Lung microvascular endothelial cell (primary cell): ENCODE measurements around the gene PRKAR1A. TPM values are rescaled to one million over a fixed set of nuclear protein-coding genes. Genes with fewer than 3 reads are reported as not detected.
A peak's percentile ranks its signal among the peaks of the same experiment; 100 is the strongest.
"Not testable (repeated sequence)": the region's sequence is repeated elsewhere in the genome, so short reads cannot be mapped to it uniquely, and the experiment has no call there.

Experiments
- DNase-seq, 2 donors: peaks; one replicate each; pipeline versions ENCODE4 v3.0.0 to v3.0.0-alpha.2; 2010; ENCODE audit warnings: low read depth in 2 of 2
- total RNA-seq: library from RNA; depleted of rRNA; stranded (reverse); fragments of >200 nt; gene quantifications from 2 replicates; pipeline ENCODE4 v1.2.1, GENCODE V29; 2014

Gene PRKAR1A
- total RNA-seq, 1 donor from 2014 or later = 352 TPM

GRCh38 chr17:68511254-68511670 lies 968 bp upstream of the PRKAR1A start:
- no peak for DNase-seq

DNA sequence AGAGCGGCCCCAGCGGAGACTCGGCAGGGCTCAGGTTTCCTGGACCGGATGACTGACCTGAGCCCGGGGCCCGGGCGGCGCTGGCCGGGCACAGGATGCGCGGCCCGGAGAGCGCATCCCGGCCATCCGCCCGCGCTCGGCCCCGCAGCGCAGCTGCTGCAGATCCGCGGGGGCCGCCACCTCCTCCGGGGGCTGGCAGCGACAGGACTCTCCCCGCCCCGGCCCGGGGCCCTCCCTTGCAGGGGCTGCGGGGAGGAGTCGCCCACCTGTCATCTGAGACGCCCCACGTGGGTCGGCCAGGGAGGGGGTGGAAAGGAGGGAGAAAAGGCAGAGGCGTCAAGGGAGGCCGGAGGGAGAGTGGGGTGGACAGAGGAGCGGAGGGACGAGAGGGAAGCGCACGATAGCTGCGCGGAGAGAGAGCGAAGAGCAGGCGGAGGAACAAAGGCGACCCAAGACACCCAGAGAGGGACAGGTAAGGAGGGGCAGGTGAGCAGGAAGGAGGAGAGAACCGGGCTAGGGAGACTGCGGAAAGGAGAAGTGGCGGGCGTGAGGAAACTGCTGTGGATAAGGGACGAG lies 471 bp upstream of the PRKAR1A start:
- DNase-seq = peak; percentile 46 to 77

DNA sequence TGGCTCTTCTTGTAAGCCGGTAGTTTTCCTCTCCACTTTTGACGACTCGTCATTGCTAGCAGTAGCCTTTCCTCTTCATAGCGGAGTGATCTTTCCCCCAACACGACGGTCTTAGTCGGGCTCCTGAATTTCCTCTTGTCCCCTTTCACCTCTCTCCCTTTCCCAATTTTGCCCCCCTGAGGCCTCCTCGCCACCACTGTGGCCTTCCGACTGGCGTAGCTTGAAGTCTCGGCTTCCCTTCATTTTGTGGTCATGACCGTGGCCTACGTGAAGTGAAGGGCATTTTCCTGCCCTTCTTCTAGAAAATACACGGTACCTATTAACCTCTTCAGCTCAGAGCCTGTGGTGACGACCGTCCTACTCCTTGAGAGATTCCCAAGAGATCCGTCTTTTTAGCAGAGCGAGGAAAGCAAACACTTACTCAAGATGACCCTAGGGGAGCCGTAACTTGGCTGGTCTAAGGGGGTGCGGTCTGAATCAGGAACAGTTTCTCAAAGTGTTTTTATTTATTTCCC lies 787 bp downstream of the PRKAR1A start:
- DNase-seq = peak; percentile 50 to 53

- DNase-seq = no peak
These were observed 1.7 kb downstream of the PRKAR1A start for GRCh38 chr17:68513932-68514331.

GRCh38 chr17:68514831-68515635 lies 2.8 kb downstream of the PRKAR1A start:
- DNase-seq = peak; percentile 65 to 89

DNA sequence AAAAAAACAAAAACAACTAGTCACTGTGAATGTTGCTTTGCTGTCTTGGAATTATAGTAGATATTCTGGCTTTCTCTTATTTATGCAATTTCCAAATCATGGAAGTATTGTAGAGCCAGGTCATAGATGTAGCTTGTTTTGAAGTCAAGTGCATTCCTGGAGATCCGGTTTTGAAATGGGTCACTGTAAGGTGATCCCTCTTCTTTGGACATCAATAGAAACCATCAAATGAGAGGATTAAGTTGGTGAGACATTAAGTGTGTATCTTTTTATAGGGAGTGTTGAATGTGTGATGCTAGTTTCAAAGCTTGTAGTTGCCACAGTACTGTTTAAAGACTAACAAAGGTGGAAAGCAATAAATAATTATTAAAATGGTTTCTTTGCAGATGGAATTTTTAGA lies 4.5 kb downstream of the PRKAR1A start:
- no peak for DNase-seq

DNA sequence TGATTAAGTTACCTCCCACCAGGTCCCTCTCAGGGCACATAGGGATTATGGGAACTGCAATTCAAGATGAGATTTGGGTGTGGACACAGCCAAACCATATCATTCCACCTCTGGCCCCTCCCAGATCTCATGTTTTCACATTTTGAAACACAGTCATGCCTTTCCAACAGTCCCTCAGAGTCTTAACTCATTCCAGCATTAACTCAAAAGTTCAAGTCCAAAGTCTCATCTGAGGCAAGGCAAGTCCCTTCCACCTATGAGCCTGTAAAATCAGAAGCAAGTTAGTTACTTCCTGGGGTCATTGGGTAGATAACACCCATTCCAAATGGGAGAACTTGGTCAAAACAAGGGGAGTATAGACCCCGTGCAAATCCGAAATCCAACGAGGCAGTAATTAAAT lies 5.4 kb downstream of the PRKAR1A start:
- DNase-seq = not testable (repeated sequence)

GRCh38 chr17:68518063-68518815 lies 6.0 kb downstream of the PRKAR1A start:
- DNase-seq = no peak

DNA sequence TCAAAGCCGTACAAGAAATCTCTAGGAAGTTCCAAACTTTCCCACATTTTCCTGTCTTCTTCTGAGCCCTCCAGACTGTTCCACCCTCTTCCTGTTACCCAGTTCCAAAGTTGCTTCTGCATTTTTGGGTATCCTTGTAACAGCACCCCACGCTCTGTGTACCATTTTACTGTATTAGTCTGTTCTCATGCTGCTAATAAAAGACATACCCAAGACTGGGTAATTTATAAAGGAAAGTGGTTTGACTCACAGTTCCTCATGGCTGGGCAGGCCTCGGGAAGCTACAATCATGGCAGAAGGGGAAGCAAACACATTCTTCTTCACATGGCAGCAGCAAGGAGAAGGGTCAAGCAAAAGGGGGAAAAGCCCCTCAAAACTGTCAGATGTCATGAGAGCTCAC lies 6.8 kb downstream of the PRKAR1A start:
- DNase-seq = not testable (repeated sequence)

- DNase-seq = no peak
These were observed 7.7 kb downstream of the PRKAR1A start for GRCh38 chr17:68519911-68520310.

DNA sequence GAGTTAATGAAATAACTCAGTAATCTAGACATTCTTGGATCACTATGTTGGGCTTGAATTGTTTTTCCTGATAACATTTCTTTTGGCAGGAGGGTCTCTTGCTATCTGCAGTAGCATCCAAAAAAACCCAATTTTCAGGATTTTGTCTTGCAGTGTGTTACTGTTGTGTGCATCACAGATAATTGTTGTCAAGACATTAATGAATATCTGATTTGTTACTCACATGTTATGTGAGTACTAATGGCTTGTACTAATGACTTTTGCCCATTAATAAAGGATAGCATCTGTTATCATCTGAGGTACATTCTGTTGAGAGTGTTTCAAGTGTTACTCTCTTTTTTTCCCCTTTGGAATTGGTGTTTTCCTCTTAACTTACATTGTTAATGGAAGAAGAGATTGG lies 10.0 kb downstream of the PRKAR1A start:
- DNase-seq = no peak

- DNase-seq = no peak
These were observed 14.3 kb downstream of the PRKAR1A start for GRCh38 chr17:68526548-68526947.

GRCh38 chr17:68527314-68527713 lies 15.1 kb downstream of the PRKAR1A start:
- no peak for DNase-seq

- no peak for DNase-seq
These were observed 19.0 kb downstream of the PRKAR1A start for GRCh38 chr17:68531252-68531651.

DNA sequence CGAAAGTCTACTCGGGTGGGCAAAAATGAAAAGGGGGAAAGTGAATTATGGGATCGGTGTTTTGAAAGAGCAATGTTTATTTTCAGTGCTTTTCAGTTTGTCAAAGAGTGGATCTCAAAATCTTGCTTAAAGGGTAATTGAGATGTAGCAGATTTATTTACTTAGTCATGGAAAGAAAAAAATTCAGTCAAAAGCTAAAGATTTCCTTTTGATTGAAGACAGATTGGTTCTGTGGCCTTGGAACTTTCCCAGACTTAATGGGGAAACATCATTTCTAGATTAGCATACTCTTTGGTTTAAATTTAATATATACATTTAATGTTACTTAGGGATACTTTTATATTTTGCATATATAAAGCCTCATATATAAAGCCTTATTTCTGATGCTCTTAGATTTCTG lies 20.6 kb downstream of the PRKAR1A start:
- DNase-seq = no peak

DNA sequence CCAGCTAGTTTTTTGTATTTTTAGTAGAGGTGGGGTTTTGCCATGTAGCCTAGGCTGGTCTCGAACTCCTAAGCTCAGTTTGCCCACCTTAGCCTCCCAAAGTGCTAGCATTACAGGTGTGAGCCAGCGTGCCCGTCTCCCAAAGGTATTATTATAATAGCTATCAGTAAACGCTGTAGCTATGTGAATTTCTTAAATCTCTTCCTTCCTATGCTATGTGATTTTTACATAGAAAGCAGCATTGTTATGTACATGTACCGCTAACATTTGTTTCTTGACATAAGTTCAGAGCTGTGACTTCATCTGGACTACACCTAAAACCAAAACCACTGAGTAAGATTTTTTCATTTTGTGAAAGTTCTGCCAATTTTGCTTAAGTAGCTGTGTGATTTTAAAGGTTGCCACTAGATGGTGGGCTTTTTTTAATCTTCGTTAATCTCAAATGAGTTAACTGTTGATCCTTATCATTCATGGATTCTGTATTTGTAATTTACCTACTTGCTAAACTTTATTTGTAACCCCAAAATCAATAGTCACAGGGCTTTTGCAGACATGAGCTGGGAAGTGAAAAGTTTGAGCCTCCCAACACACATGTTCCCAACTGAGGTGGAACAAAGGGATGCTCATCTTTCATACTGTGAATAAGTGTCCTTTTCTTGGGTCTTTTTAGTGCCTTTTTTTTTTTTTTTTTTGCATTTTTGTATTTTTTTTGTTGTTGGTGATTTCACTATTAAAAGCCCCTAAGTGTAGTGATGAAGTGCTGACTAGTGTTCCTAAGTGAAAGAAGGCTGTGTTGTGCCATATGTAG lies 21.9 kb downstream of the PRKAR1A start:
- peak; percentile 26 to 44 for DNase-seq

- DNase-seq = no peak
These were observed 22.5 kb downstream of the PRKAR1A start for GRCh38 chr17:68534695-68535088.

DNA sequence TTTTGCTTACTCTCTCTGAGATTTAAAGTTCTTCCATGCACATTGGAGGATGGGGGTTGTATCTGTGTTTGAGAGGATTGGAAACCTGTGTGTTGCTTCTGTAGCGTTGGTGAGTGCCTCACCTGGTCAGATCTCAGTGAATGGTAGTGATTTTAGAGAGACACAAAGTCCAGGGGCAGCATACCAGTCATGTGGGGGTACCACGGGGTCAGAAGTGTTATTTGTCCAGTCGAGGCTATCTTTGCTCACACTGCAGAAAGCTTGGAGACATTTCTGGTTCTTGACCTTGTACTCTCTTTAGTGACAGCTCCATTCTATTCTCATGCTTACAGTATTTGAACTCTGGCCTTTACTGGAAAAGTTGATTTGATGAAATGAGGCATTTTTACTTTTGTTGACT lies 23.7 kb downstream of the PRKAR1A start:
- DNase-seq = no peak

DNA sequence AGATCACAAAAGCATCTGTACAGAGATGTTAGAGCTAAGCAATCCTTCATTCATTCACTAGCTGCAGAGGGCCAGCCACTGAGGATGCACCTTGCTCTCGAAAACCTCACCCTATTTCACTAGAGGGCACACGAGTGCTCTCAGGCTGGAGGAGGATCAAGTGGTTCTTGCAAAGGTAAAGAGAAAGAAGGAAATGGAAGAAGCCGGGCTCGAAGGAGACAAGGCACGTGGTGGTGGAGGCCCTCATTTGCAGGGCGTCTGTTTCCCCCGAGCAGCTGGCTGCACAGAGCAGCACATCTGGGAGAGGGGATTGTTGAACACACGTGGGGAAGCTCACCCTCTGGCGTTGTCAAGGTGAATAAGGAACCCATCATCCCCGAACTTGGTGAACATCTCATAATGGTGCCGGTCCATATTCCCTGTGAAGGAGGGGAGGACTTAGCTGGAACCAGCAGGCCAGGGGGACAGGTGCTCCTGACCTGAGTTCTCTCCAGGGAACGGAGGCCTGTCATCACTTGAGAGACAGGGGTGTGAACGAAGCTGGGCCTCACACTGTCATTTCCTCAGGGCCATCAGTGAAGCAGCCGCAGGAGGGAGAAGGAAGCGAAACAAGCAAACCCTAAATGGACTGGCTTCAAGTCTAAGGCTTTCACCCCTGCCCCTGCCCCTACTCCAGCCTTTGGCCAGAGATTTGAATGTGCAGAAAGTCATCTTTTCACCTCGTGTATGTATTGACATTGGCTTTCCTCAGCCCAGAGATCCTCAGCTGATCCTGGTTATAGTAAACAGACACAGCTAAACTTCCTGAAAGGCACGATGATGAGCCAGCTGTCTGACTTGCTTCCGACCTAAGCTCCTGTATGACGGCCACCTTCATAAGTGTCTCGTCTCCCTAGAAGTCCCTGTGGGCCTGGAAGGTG lies 27.6 kb downstream of the PRKAR1A start:
- no peak for DNase-seq

DNA sequence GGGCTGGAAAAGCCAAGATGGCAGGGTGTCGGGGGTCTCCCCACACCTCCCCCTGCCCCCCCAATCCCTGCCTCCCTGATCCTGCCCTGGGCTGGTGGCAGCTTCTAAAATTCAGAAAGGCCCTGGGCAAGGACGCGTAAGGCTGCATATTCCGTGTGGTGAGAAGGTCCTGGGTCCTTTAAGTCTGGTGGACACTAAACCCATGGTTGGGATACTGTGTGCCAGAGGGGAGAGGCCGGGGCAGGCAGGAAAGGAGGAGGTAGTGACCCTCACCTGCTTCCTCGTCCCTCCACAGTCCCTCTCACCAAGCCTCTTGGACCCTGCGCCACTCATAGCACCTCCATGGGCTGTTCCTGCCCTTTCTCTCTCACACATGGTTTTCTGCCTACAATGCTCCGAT lies 28.8 kb downstream of the PRKAR1A start:
- DNase-seq = no peak
